GM21619 (cell line): Measurements from ENCODE around the gene GNE.
A peak's percentile ranks its signal among the peaks of the same experiment; 100 is the strongest.
"Not testable (repeated sequence)": the region's sequence is repeated elsewhere in the genome, so short reads cannot be mapped to it uniquely, and the experiment has no call there.

Experiments used
- ATAC-seq: cut with Tn5 transposase; IDR thresholded peaks from one replicate; pipeline ENCODE4 v1.9.1; 2021; ENCODE audit not compliant: unreplicated experiment

The GNE gene, protein sequence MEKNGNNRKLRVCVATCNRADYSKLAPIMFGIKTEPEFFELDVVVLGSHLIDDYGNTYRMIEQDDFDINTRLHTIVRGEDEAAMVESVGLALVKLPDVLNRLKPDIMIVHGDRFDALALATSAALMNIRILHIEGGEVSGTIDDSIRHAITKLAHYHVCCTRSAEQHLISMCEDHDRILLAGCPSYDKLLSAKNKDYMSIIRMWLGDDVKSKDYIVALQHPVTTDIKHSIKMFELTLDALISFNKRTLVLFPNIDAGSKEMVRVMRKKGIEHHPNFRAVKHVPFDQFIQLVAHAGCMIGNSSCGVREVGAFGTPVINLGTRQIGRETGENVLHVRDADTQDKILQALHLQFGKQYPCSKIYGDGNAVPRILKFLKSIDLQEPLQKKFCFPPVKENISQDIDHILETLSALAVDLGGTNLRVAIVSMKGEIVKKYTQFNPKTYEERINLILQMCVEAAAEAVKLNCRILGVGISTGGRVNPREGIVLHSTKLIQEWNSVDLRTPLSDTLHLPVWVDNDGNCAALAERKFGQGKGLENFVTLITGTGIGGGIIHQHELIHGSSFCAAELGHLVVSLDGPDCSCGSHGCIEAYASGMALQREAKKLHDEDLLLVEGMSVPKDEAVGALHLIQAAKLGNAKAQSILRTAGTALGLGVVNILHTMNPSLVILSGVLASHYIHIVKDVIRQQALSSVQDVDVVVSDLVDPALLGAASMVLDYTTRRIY

GRCh38 chr9:36258208-36258995, at the start of gene GNE:
GNE (minus strand) TSS chr9:36258448; CDS start chr9:36249355, 9,093 bp downstream.
- peak; percentile 92 for ATAC-seq

DNA sequence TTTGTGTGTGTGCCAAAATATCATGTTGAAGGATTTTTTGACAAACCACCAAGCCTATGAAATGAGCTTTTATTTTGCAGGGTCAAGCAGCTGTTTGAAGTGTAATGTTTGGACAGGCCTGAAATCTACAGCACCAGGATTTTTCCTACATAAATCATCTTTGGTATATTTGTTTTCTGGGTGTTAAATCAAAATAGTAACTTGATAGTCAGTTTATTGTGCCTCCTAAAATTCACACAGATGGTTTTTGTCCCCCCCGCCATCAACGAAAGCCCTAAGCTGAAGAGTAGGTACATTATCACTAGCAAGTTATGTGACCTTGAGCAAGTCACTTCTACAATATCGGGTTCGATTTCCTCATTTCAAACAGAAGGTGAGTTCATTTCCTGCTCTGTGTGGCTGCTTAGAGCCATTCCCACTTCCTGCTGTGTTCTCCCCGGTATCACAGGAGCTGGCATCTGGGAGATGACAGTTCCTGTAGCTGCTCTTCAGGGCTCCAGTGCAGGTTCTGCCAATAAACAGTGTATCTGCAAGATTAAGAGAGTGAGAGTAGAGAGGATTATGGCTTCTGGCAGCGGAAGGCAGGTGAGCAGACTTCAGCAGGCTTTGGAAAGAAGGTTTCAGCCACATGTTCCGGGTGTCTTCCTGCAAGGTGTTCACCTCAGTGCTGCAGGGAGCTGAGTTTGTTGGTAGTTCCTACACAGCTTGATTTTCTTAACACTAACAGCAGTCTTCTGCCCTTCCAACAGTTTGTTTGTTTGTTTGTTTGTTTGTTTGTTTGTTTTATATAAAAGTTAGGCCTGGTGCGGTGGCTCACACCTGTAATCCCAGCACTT, 48.4 kb upstream of the GNE start:
- ATAC-seq = no peak

DNA sequence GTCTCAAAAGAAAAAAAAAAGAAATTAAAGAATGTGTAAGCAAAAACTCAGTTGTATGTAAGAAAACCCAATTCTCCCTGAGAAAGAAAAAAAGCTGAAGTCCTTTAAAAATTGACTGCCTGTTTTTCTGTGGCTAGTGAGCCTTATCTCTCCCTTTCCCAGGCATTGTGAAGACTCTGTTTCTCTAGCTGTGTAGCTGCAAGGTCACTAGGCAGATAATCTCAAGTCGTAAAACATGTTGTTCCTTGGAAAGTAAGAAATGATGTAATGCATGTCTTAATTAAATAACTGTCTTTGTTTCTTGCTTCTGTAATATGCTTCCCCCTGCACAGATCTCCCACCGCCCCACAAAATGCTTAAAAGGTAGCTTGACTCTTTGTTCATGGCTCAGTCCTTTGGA, 46.1 kb upstream of the GNE start:
- ATAC-seq = not testable (repeated sequence)

GRCh38 chr9:36301227-36301626, 43.0 kb upstream of the GNE start:
- ATAC-seq = no peak

DNA sequence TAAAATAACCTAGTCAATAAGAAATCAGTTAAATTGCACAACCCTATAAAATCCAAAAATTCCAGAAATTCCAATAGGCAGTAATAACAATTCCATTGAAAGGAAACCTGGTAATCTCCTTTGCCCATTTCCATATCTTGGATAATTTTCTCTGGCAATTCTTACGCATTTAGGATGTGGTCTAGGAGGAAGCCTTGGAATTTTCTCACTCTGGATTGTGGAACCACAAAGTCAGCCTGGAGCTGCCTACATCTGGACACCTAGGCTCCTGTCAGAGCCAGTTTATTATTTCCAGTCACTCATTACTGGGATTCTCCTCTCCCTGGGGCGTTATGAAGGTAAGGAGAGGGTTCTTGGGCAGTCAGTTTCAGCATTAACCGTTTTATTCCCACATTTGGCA, 40.3 kb upstream of the GNE start:
- no peak for ATAC-seq

DNA sequence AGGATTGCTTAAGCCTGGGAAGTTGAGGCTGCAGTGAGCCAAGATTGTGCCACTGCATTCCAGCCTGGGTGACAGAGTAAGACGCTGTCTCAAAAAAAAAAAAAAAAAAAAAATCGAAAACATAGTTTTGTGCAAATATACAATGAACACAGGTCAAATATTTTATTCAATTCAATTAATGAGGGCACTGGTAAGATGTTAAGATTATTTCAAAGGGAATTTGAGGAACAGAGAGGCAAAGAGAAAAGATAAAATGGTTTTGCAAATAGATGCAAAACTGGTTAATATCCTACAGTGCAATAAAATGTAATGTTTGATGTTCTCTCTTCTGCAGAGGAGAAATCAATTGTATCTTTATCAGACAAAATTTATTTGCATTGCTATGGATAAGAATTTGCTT, 39.5 kb upstream of the GNE start:
- ATAC-seq = no peak

- not testable (repeated sequence) for ATAC-seq
These were observed 36.7 kb upstream of the GNE start for GRCh38 chr9:36294996-36295395.

DNA sequence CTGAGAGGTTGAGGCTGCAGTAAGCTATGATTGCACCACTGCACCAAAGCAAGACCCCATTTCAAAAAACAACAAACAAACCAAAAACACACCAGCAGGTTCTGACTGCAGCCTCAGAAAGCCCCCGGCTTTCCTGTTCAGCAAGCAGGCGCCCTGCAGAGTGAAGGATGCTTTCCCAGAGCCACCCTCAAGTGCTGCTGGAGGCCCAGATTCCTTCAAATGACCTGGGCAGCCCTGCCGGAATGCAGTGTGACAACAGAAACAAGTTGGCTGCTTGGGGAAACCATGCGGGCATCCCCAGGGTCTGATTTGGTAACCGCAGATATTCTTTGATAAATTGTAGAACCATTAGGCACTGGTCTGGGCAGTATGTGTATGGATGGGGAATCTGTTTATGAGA, 35.7 kb upstream of the GNE start:
- ATAC-seq = no peak

- no peak for ATAC-seq
These were observed 34.9 kb upstream of the GNE start for GRCh38 chr9:36293171-36293570.

- ATAC-seq = no peak
These were observed 34.4 kb upstream of the GNE start for GRCh38 chr9:36292641-36293040.

DNA sequence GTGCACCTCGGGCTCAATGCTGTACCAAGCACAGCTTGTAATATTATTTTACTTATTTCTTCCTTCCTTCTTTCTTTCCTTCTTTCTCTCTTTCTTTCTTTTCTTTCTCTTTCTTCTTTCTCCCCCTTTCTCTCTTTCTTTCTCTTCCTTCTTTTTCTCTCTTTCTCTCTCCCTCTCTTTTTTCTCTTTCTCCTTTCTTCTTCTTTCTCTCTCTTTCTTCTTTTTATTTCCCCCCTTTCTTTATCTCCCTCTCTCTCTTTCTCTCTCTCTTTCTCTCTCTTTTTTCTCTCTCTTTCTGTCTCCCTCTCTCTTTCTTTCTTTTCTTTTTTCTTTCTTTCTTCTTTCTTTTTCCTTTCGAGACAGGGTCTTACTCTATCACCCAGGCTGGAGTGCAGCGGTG, 32.7 kb upstream of the GNE start:
- no peak for ATAC-seq

- ATAC-seq = no peak
These were observed 31.7 kb upstream of the GNE start for GRCh38 chr9:36289836-36290435.

GRCh38 chr9:36288070-36288469, 29.8 kb upstream of the GNE start:
- ATAC-seq = no peak

DNA sequence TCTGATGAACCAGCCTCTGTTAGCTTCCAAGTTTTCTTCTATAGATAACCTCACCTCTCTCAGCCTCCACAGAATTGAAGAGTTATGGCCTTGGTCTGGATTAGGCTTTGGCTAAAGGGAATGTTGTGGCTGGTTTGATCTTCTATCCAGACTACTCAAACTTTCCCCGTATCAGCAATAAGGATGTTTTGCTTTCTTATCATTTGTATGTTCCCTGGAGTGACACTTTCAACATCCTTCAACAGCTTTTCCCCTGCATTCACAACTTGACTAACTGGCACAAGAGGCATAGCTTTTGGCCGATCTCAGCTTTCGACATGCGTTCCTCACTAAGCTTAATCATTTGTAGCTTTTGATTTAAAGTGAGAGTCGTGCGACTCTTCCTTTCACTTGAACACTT, 28.1 kb upstream of the GNE start:
- ATAC-seq = no peak

DNA sequence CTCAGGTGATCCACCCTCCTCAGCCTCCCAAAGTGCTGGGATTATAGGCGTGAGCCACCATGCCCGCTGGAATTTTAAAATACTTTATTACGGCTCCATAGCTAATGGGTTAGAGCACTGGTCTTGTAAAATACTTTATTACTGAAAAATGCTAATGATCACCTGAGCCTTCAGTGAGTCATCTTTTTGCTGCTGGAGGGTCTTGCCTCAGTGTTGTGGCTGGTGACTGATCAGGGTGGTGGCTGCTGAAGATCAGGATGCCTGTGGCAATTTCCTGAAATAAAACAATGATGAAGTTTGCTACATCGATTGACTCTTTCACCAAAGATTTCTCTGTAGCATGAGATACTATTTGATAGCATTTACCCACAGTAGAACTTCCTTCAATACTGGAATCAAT, 26.0 kb upstream of the GNE start:
- ATAC-seq = no peak

- ATAC-seq = no peak
These were observed 24.0 kb upstream of the GNE start for GRCh38 chr9:36282275-36282674.

- ATAC-seq = no peak
These were observed 22.7 kb upstream of the GNE start for GRCh38 chr9:36280989-36281388.

- no peak for ATAC-seq
These were observed 20.0 kb upstream of the GNE start for GRCh38 chr9:36278243-36278642.

DNA sequence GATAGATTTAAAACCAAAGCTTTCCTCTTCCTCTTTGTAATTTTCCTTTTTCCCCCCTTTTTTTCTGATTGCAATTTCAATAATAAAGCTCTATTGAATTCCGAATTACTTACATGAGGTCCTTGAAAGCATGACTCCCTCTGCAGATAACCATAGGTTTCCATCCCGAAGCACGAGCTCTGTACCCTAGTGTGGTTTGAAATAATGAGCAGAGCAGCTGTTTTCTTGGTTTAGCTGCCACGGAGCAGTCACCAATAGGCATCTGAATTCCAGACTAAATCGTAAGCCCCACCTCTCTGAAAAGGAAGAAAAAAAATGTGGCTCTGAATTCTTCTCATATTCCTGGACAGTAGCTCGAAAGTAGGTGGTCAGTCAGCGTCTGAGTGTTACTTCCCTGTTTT, 18.5 kb upstream of the GNE start:
- ATAC-seq = no peak

DNA sequence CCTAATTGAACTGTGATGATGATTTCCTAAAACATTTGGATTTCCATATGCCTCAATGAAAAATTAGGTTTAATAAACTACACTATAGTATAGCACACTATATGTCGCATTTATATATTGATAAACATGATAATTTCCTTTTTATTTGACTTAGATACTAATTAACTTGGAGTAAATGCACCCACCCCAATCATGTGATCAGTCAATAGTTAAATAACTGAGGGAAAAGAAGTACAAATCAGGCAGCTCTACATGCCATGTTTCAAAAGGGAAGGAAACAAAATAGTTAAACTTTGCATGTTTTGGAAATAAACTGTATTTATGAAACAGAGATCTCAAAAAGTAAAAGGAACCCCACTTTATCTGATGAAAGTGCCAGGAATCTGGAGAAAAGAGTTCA, 18.0 kb upstream of the GNE start:
- ATAC-seq = no peak
